Mesenchymal stem cell (in vitro differentiated cells and primary cell): ENCODE measurements around the gene TMEM240.

Source experiments
- DNase-seq: peaks from one replicate; pipeline ENCODE4 v3.0.0-alpha.2; 2013
- H2AFZ ChIP-seq: one replicate; pipeline ENCODE4 v1.6.1; 2013; ENCODE audit warnings: low read depth, mild to moderate bottlenecking, control low read depth, inconsistent platforms, low read length, moderate library complexity
- H2AK5ac ChIP-seq: 2 replicates; pipeline ENCODE4 v1.6.1; 2013; ENCODE audit warnings: low read length, moderate library complexity, mild to moderate bottlenecking, inconsistent platforms; ENCODE audit not compliant: severe bottlenecking
- H2BK120ac ChIP-seq: one replicate; pipeline ENCODE4 v1.6.1; 2013; ENCODE audit warnings: low read depth, mild to moderate bottlenecking, inconsistent platforms, low read length, moderate library complexity
- H2BK12ac ChIP-seq, 2 experiments: one replicate each; pipeline ENCODE4 v1.6.1; 2013; ENCODE audit warnings: inconsistent platforms in 2 of 2, low read length in 2 of 2, mild to moderate bottlenecking in 2 of 2, moderate library complexity in 2 of 2, control low read depth in 1 of 2
- H2BK15ac ChIP-seq: one replicate; pipeline ENCODE4 v1.6.1; 2013; ENCODE audit warnings: mild to moderate bottlenecking, low read depth, inconsistent platforms; ENCODE audit not compliant: poor library complexity, severe bottlenecking
- H2BK5ac ChIP-seq: 2 replicates; pipeline ENCODE4 v1.6.1; 2013; ENCODE audit warnings: low read depth, mild to moderate bottlenecking, low read length, control low read depth, inconsistent platforms; ENCODE audit not compliant: poor library complexity, severe bottlenecking
- H3K14ac ChIP-seq, 2 experiments: one replicate each; pipeline ENCODE4 v1.6.1; 2013; ENCODE audit warnings: inconsistent platforms in 2 of 2, low read length in 2 of 2, control low read depth in 1 of 2, mild to moderate bottlenecking in 1 of 2, moderate library complexity in 1 of 2
- H3K18ac ChIP-seq, 2 experiments: one replicate each; pipeline ENCODE4 v1.6.1; 2013; ENCODE audit warnings: inconsistent platforms in 2 of 2, low read length in 2 of 2, control low read depth in 1 of 2, low read depth in 1 of 2, mild to moderate bottlenecking in 1 of 2
- H3K23ac ChIP-seq, 2 experiments: one replicate each; pipeline ENCODE4 v1.6.1; 2013; ENCODE audit warnings: inconsistent platforms in 2 of 2, low read length in 2 of 2, mild to moderate bottlenecking in 2 of 2, moderate library complexity in 2 of 2, control low read depth in 1 of 2
- H3K27ac ChIP-seq: 2 replicates; pipeline ENCODE4 v1.5.1; 2013; ENCODE audit warnings: mild to moderate bottlenecking, moderate library complexity, low read length, control low read depth, inconsistent platforms; ENCODE audit not compliant: poor library complexity, severe bottlenecking
- H3K27me3 ChIP-seq, 2 experiments: 2 replicates each; pipeline versions ENCODE4 v1.6.1 to v1.7.0; 2013; ENCODE audit warnings: low read length in 2 of 2, mild to moderate bottlenecking in 2 of 2, moderate library complexity in 2 of 2, control low read depth in 1 of 2, inconsistent platforms in 1 of 2; ENCODE audit not compliant: control insufficient read depth in 1 of 2, insufficient read depth in 1 of 2
- H3K36me3 ChIP-seq, 2 experiments: 2 replicates each; pipeline versions ENCODE4 v1.6.1 to v1.7.0; 2013; ENCODE audit warnings: low read length in 2 of 2, control low read depth in 1 of 2, inconsistent platforms in 1 of 2, low read depth in 1 of 2, mild to moderate bottlenecking in 1 of 2; ENCODE audit not compliant: insufficient read depth in 2 of 2, control insufficient read depth in 1 of 2
- H3K4ac ChIP-seq, 2 experiments: one replicate each; pipeline ENCODE4 v1.6.1; 2013; ENCODE audit warnings: inconsistent platforms in 2 of 2, low read length in 2 of 2, mild to moderate bottlenecking in 2 of 2, moderate library complexity in 2 of 2, control low read depth in 1 of 2, low read depth in 1 of 2
- H3K4me1 ChIP-seq: 2 replicates; pipeline ENCODE4 v1.6.1; 2013; ENCODE audit warnings: low read depth, low read length, control low read depth; ENCODE audit not compliant: control insufficient read depth, insufficient read depth
- H3K4me2 ChIP-seq: 2 replicates; pipeline ENCODE4 v1.6.1; 2013; ENCODE audit warnings: low read length, mild to moderate bottlenecking, inconsistent platforms; ENCODE audit not compliant: poor library complexity, severe bottlenecking
- H3K4me3 ChIP-seq, 2 experiments: 2 replicates each; pipeline versions ENCODE4 v1.5.1 to v1.7.0; 2013; ENCODE audit warnings: low read length in 2 of 2, mild to moderate bottlenecking in 2 of 2, control low read depth in 1 of 2, low read depth in 1 of 2; ENCODE audit not compliant: insufficient read depth in 1 of 2
- H3K79me1 ChIP-seq: replicated peaks from 2 replicates; pipeline ENCODE4 v1.6.1; 2013; ENCODE audit warnings: mild to moderate bottlenecking, control low read depth, low read length, inconsistent platforms; ENCODE audit not compliant: poor library complexity, severe bottlenecking
- H3K9ac ChIP-seq: 2 replicates; pipeline ENCODE4 v1.7.0; 2013; ENCODE audit warnings: mild to moderate bottlenecking, low read length, moderate library complexity
- H3K9me3 ChIP-seq: 2 replicates; pipeline ENCODE4 v1.7.0; 2013; ENCODE audit warnings: mild to moderate bottlenecking, low read length; ENCODE audit not compliant: control insufficient read depth
- H4K8ac ChIP-seq: one replicate; pipeline ENCODE4 v1.6.1; 2013; ENCODE audit warnings: inconsistent platforms, mild to moderate bottlenecking, low read length, moderate library complexity
- H4K91ac ChIP-seq: one replicate; pipeline ENCODE4 v1.6.1; 2013; ENCODE audit warnings: mild to moderate bottlenecking, low read length, inconsistent platforms
- WGBS: methylation state at CpG from one replicate; pipeline ENCODE4 v1.1.7; 2013; ENCODE audit warnings: mixed read lengths; 5-methylcytosine and 5-hydroxymethylcytosine counted together

TMEM240 gene

GRCh38 chr1:1561801-1562470, 21.5 kb upstream of the TMEM240 start:
- H3K4me3 ChIP-seq, result no peak overlapping the region
- DNase-seq, result no peak
- H3K18ac ChIP-seq, result no peak overlapping the region
- no peak overlapping the region for H3K27ac ChIP-seq
- no peaks in the 10 kb centered on the region for H3K27me3 ChIP-seq
- H4K8ac ChIP-seq, result no peak overlapping the region
- H3K9ac ChIP-seq, result no peak overlapping the region
- no peak overlapping the region for H3K14ac ChIP-seq
- peaks cover 2% of the 10 kb centered on the region for H3K4me1 ChIP-seq
- H2BK12ac ChIP-seq, result no peak overlapping the region
- H3K79me1 ChIP-seq, result peaks cover 32% of the 10 kb centered on the region
- no peak overlapping the region for H2BK120ac ChIP-seq
- no peak overlapping the region for H2AK5ac ChIP-seq
- H2BK5ac ChIP-seq, result no peak overlapping the region
- H3K23ac ChIP-seq, result no peak overlapping the region
- 97% methylated on average over 13 of the region's 15 CpGs for WGBS
- H2BK15ac ChIP-seq, result no peak overlapping the region
- no peak overlapping the region for H4K91ac ChIP-seq
- H2AFZ ChIP-seq, result no peak overlapping the region
- peaks cover 70 to 76% of the 10 kb centered on the region in 2 experiments for H3K36me3 ChIP-seq
- no peaks in the 10 kb centered on the region for H3K9me3 ChIP-seq
- no peak overlapping the region for H3K4ac ChIP-seq
- no peak overlapping the region for H3K4me2 ChIP-seq

GRCh38 chr1:1560178-1560577, 19.8 kb upstream of the TMEM240 start:
- H3K23ac ChIP-seq, result no peak overlapping the region
- no peak overlapping the region for H3K4me3 ChIP-seq
- 99% methylated on average over 9 of the region's 9 CpGs for WGBS
- H2BK5ac ChIP-seq, result no peak overlapping the region
- peaks cover 37% of the 10 kb centered on the region for H3K79me1 ChIP-seq
- no peak overlapping the region for H4K91ac ChIP-seq
- H3K27me3 ChIP-seq, result no peaks in the 10 kb centered on the region
- no peak overlapping the region for H2AFZ ChIP-seq
- H3K9me3 ChIP-seq, result no peaks in the 10 kb centered on the region
- H3K4ac ChIP-seq, result no peak overlapping the region
- H3K27ac ChIP-seq, result no peak overlapping the region
- peaks cover 6% of the 10 kb centered on the region for H3K4me1 ChIP-seq
- no peak overlapping the region for H2AK5ac ChIP-seq
- no peak overlapping the region for H4K8ac ChIP-seq
- H2BK15ac ChIP-seq, result no peak overlapping the region
- no peak overlapping the region for H2BK120ac ChIP-seq
- DNase-seq, result no peak
- H3K9ac ChIP-seq, result no peak overlapping the region
- no peak overlapping the region for H2BK12ac ChIP-seq
- no peak overlapping the region for H3K4me2 ChIP-seq
- H3K14ac ChIP-seq, result no peak overlapping the region
- peaks cover 69 to 76% of the 10 kb centered on the region in 2 experiments for H3K36me3 ChIP-seq
- no peak overlapping the region for H3K18ac ChIP-seq

DNA sequence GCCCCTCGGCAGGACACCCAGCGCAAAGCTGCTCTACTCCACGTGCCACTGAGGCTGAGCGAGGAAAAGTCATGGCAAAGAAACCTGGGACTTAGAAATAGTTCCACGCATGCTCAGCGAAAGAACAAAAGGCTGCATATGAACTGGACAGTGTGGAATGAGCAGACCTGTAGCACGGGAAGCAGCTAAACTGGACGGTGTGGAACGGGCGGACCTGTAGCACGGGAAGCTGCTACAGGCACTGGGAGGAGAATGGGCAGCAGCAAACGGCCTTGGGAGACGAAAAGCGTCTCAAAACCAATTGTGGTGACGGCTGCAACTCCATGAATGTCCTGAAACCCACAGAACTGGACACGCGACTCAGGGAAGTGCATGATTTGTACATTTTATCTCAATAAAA, 18.6 kb upstream of the TMEM240 start:
- Histone ChIP-seq H3K23ac (no peak overlapping the region), H3K9ac (no peak overlapping the region), H3K4ac (no peak overlapping the region), H2BK120ac (no peak overlapping the region), H2AK5ac (no peak overlapping the region), H4K8ac (no peak overlapping the region), H3K4me3 (no peak overlapping the region), H3K79me1 (peaks cover 37% of the 10 kb centered on the region), H3K14ac (no peak overlapping the region), H3K4me1 (peaks cover 16% of the 10 kb centered on the region), H3K9me3 (no peaks in the 10 kb centered on the region), H2AFZ (no peak overlapping the region), H3K18ac (no peak overlapping the region), H2BK5ac (no peak overlapping the region), H4K91ac (no peak overlapping the region), H3K4me2 (no peak overlapping the region), H3K27ac (no peak overlapping the region), H2BK15ac (no peak overlapping the region), H2BK12ac (no peak overlapping the region), H3K36me3 (peaks cover 62 to 70% of the 10 kb centered on the region in 2 experiments), H3K27me3 (no peaks in the 10 kb centered on the region)
- DNase-seq, result no peak
- 93% methylated on average over 17 of the region's 17 CpGs for WGBS

- Histone ChIP-seq H2BK120ac (no peak overlapping the region), H3K79me1 (peaks cover 41% of the 10 kb centered on the region), H3K27ac (no peak overlapping the region), H3K4me3 (no peak overlapping the region), H2BK5ac (no peak overlapping the region), H2AFZ (no peak overlapping the region), H3K18ac (no peak overlapping the region), H3K27me3 (no peaks in the 10 kb centered on the region), H3K9ac (no peak overlapping the region), H3K23ac (no peak overlapping the region), H3K14ac (no peak overlapping the region), H2AK5ac (no peak overlapping the region), H4K91ac (no peak overlapping the region), H3K9me3 (no peaks in the 10 kb centered on the region), H2BK12ac (no peak overlapping the region), H3K4me2 (no peak overlapping the region), H2BK15ac (no peak overlapping the region), H3K4me1 (peaks cover 17% of the 10 kb centered on the region), H3K4ac (no peak overlapping the region), H3K36me3 (peaks cover 57 to 68% of the 10 kb centered on the region in 2 experiments), H4K8ac (no peak overlapping the region)
- WGBS, result 87% methylated on average over 4 of the region's 4 CpGs
- no peak for DNase-seq
These were observed 18.2 kb upstream of the TMEM240 start for GRCh38 chr1:1558591-1558990.
